Astrocyte of the cerebellum (primary cell): Measurements from ENCODE around the gene OXGR1.

ENCODE experiments used
- DNase-seq: peaks from one replicate; pipeline ENCODE4 v3.0.0-alpha.2; 2011; ENCODE audit warnings: low read depth
- H3K4me3 ChIP-seq: 2 replicates; pipeline ENCODE4 v1.5.1; 2011; ENCODE audit warnings: mild to moderate bottlenecking, low read depth, low read length, moderate library complexity
- CTCF ChIP-seq: IDR thresholded peaks from 2 replicates; pipeline ENCODE4 v1.5.1; 2012; ENCODE audit warnings: low read length, low read depth, moderate library complexity, mild to moderate bottlenecking; ENCODE audit errors: missing control alignments
- in situ Hi-C: cut with HindIII; loops from 2 replicates; pipeline ENCODE4 v1.10.0; 2017; ENCODE audit warnings: low sequenced_read_pairs

OXGR1 gene

GRCh38 chr13:97023117-97023516, 28.8 kb upstream of the OXGR1 start:
- no peak for DNase-seq
- in situ Hi-C loops, result no loop called here
- TF ChIP-seq CTCF, result no peak
- H3K4me3 ChIP-seq, result no peak overlapping the region

GRCh38 chr13:97021241-97021640, 27.0 kb upstream of the OXGR1 start:
- TF ChIP-seq CTCF, result no peak
- DNase-seq, result no peak
- in situ Hi-C loops, result no loop called here
- no peak overlapping the region for H3K4me3 ChIP-seq

- no peak for DNase-seq
- no peak for TF ChIP-seq CTCF
- in situ Hi-C loops, result no loop called here
- no peak overlapping the region for H3K4me3 ChIP-seq
Observed at GRCh38 chr13:97020689-97021240, 26.5 kb upstream of the OXGR1 start.

- TF ChIP-seq CTCF, result no peak
- in situ Hi-C loops, result no loop called here
- no peak for DNase-seq
- H3K4me3 ChIP-seq, result no peak overlapping the region
Observed at GRCh38 chr13:97020194-97020593, 25.9 kb upstream of the OXGR1 start.

GRCh38 chr13:97019236-97019635, 25.0 kb upstream of the OXGR1 start:
- in situ Hi-C loops, result no loop called here
- no peak overlapping the region for H3K4me3 ChIP-seq
- DNase-seq, result no peak
- TF ChIP-seq CTCF, result no peak

GRCh38 chr13:97018029-97018819, 23.9 kb upstream of the OXGR1 start:
- H3K4me3 ChIP-seq, result no peak overlapping the region
- peak; percentile 37 for DNase-seq
- peak; percentile 93 for TF ChIP-seq CTCF
- in situ Hi-C loops, result no loop called here
